Measurements from ENCODE around the gene WAPL. TPM values are rescaled to one million over a fixed set of nuclear protein-coding genes. Genes with fewer than 3 reads are reported as not detected.

Gene WAPL
- polyA plus RNA-seq, 10 donors = 22.8 to 32.9 (median 28.9) TPM

GRCh38 chr10:86411852-86412560 lies 109.6 kb downstream of the WAPL start:
- no peak for DNase-seq

GRCh38 chr10:86411281-86411841 lies 110.2 kb downstream of the WAPL start:
- peak in 2 of 3 donors; percentile 51 for DNase-seq

GRCh38 chr10:86410542-86411124 lies 111.0 kb downstream of the WAPL start:
- DNase-seq = peak in 1 of 3 donors; percentile 39

GRCh38 chr10:86409183-86409582 lies 112.4 kb downstream of the WAPL start:
- no peak for DNase-seq

- no peak for DNase-seq
Measured at GRCh38 chr10:86403183-86403797, 118.3 kb downstream of the WAPL start.

GRCh38 chr10:86402283-86402941 lies 119.2 kb downstream of the WAPL start:
- peak in 2 of 3 donors; percentile 22 to 55 for DNase-seq

GRCh38 chr10:86401588-86402282 lies 119.9 kb downstream of the WAPL start:
- peak in 1 of 3 donors; percentile 46 for DNase-seq

GRCh38 chr10:86400705-86401587 lies 120.6 kb downstream of the WAPL start:
- peak in 1 of 3 donors; percentile 55 for DNase-seq

GRCh38 chr10:86399879-86400704 lies 121.5 kb downstream of the WAPL start:
- DNase-seq = peak; percentile 90 to 96 (median 91)

- DNase-seq = no peak
Measured at GRCh38 chr10:86399514-86399878, 122.1 kb downstream of the WAPL start.

GRCh38 chr10:86397120-86397519 lies 124.5 kb downstream of the WAPL start:
- no peak for DNase-seq

- DNase-seq = no peak
Measured at GRCh38 chr10:86393862-86394455, 127.6 kb downstream of the WAPL start.

GRCh38 chr10:86393362-86393761 lies 128.2 kb downstream of the WAPL start:
- no peak for DNase-seq

GRCh38 chr10:86392723-86393094 lies 128.9 kb downstream of the WAPL start:
- DNase-seq = no peak

- no peak for DNase-seq
Measured at GRCh38 chr10:86391986-86392722, 129.4 kb downstream of the WAPL start.

GRCh38 chr10:86391236-86391840 lies 130.3 kb downstream of the WAPL start:
- DNase-seq = no peak

- DNase-seq = no peak
Measured at GRCh38 chr10:86390337-86391120, 131.1 kb downstream of the WAPL start.

All from muscle of back (tissue), 11 donors.